Ascending aorta (tissue), 2 donors: Measurements from ENCODE around the gene SPON2. TPM values are rescaled to one million over a fixed set of nuclear protein-coding genes. Genes with fewer than 3 reads are reported as not detected.
A peak's percentile ranks its signal among the peaks of the same experiment; 100 is the strongest.

Experiments
- DNase-seq, 2 donors: peaks; one replicate each; pipeline ENCODE4 v3.0.0-alpha.2; 2019; ENCODE audit warnings: low spot score in 2 of 2
- H3K27ac ChIP-seq, 2 donors: fragments of 200-600 bp; sonication (generic); one replicate each; pipeline ENCODE4 v1.5.1; 2016 to 2017; ENCODE audit warnings: mild to moderate bottlenecking in 1 of 2
- H3K27me3 ChIP-seq: fragments of 200-600 bp; sonication (generic); one replicate; pipeline ENCODE4 v1.5.1; 2017
- H3K36me3 ChIP-seq, 2 donors: fragments of 200-600 bp; sonication (generic); one replicate each; pipeline ENCODE4 v1.5.1; 2016
- H3K4me1 ChIP-seq, 2 donors: fragments of 200-600 bp; sonication (generic); one replicate each; pipeline ENCODE4 v1.5.1; 2016 to 2017; ENCODE audit warnings: mild to moderate bottlenecking in 1 of 2
- H3K4me3 ChIP-seq, 2 donors: fragments of 200-600 bp; sonication (generic); one replicate each; pipeline ENCODE4 v1.5.1; 2016 to 2017; ENCODE audit warnings: mild to moderate bottlenecking in 1 of 2
- H3K9me3 ChIP-seq, 2 donors: fragments of 200-600 bp; sonication (generic); one replicate each; pipeline ENCODE4 v1.5.1; 2016
- CTCF ChIP-seq, 3 experiments: fragments of 200-600 bp in 2 of 3; fragments of 450-650 bp in 1 of 3; sonication (generic) in 2 of 3; IDR thresholded peaks; one replicate each; pipeline ENCODE4 v1.5.1; 2016 to 2019; ENCODE audit warnings: antibody characterized with exemption in 3 of 3, mild to moderate bottlenecking in 1 of 3, moderate library complexity in 1 of 3
- intact Hi-C: fragments of 100-400 bp; cut with DNase I; formaldehyde crosslinking; loops from one replicate; pipeline ENCODE4 v1.15.1; 2023
- total RNA-seq: library from RNA; depleted of rRNA; stranded (reverse); fragments of >200 nt; gene quantifications from one replicate; pipeline ENCODE4 v1.1.0, GENCODE V29; 2016

SPON2 gene
- total RNA-seq, 1 donor from 2014 or later, result 14.0 TPM

GRCh38 chr4:1193206-1194009, 21.0 kb upstream of the SPON2 start:
- intact Hi-C loops, result loop anchor here (2.0 to 5.0 kb wide), 5 partner anchors 17 to 261 kb away; partner anchors contain the start of genes CTBP1, GAK and TMEM175

DNA sequence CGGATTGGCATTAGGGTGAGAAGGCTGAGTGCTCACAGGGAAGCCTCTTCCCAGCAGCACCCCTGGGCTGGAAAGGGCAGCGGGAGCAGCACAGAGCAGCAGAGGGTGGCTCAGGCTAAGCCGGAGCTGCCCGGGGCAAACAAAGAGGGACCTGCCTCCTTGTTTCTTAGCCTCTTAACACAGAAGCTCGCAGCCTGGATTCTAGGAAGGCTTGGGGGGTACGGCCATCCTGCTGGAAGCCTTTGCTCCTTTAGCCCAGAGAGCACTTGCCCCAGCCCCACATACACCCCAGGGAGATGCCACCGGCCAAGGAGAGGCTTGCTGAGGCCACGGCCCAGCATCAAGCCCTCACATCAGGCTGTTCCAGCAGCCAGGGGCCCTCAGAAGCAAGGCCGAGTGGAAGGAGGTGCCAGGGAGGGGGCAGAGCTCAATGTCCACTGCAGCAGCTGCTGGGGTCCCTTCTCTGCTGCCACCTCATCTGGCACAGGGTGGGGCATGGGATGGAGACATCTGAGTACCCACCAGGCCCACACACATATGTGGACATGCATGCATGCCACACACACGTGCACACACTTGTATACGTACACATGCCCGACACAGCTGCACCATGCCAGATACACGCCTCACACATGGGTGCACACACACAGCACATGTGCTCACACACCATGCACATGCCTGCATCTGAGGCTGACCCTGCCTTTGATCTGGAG, 20.3 kb upstream of the SPON2 start:
- peak overlapping the region in 1 of 2 donors; percentile 25 for H3K4me3 ChIP-seq

More at GRCh38 chr4:1193206-1194009, 21.0 kb upstream of the SPON2 start:
- no peaks in the 10 kb centered on the region for H3K27me3 ChIP-seq
- peaks cover 18 to 23% of the 10 kb centered on the region in 2 donors for H3K4me1 ChIP-seq
- H3K36me3 ChIP-seq, result no peaks in the 10 kb centered on the region
- DNase-seq, result peak in 1 of 2 donors; percentile 59
- no peaks in the 10 kb centered on the region for H3K9me3 ChIP-seq
- TF ChIP-seq CTCF (IDR thresholded peaks at IDR 0.05), result no peak
- peak overlapping the region in 1 of 2 donors; percentile 25 for H3K4me3 ChIP-seq
- H3K27ac ChIP-seq, result peak overlapping the region; percentile 87 to 95

GRCh38 chr4:1192091-1192492, 19.7 kb upstream of the SPON2 start:
- intact Hi-C loops, result loop anchor here (2.0 to 5.0 kb wide), 5 partner anchors 19 to 260 kb away; partner anchors contain the start of genes CTBP1, GAK and TMEM175

More for the DNA sequence above, 20.3 kb upstream of the SPON2 start:
- H3K4me1 ChIP-seq, result peaks cover 18 to 23% of the 10 kb centered on the region in 2 donors
- no peaks in the 10 kb centered on the region for H3K27me3 ChIP-seq
- no peaks in the 10 kb centered on the region for H3K36me3 ChIP-seq
- no peaks in the 10 kb centered on the region for H3K9me3 ChIP-seq
- DNase-seq, result no peak
- TF ChIP-seq CTCF (IDR thresholded peaks at IDR 0.05), result no peak
- H3K27ac ChIP-seq, result peak overlapping the region; percentile 79 to 87
- intact Hi-C loops, result loop anchor here (2.0 to 5.0 kb wide), 5 partner anchors 18 to 260 kb away; partner anchors contain the start of genes CTBP1, GAK and TMEM175

GRCh38 chr4:1191621-1192020, 19.2 kb upstream of the SPON2 start:
- Histone ChIP-seq H3K36me3 (no peaks in the 10 kb centered on the region), H3K4me3 (no peak overlapping the region), H3K9me3 (no peaks in the 10 kb centered on the region), H3K27ac (peak overlapping the region; percentile 79 to 87), H3K27me3 (no peaks in the 10 kb centered on the region), H3K4me1 (peaks cover 18 to 23% of the 10 kb centered on the region in 2 donors)
- DNase-seq, result peak in 1 of 2 donors; percentile 62
- TF ChIP-seq CTCF (IDR thresholded peaks at IDR 0.05), result no peak
- intact Hi-C loops, result loop anchor here (2.0 to 5.0 kb wide), 5 partner anchors 19 to 259 kb away; partner anchors contain the start of genes CTBP1, GAK and TMEM175

More at GRCh38 chr4:1192091-1192492, 19.7 kb upstream of the SPON2 start:
- DNase-seq, result peak; percentile 76 to 94
- TF ChIP-seq CTCF (IDR thresholded peaks at IDR 0.05), result no peak
- Histone ChIP-seq H3K27ac (peak overlapping the region; percentile 79 to 87), H3K4me3 (peak overlapping the region in 1 of 2 donors; percentile 25), H3K27me3 (no peaks in the 10 kb centered on the region), H3K4me1 (peaks cover 18 to 23% of the 10 kb centered on the region in 2 donors), H3K9me3 (no peaks in the 10 kb centered on the region), H3K36me3 (no peaks in the 10 kb centered on the region)

- Histone ChIP-seq H3K36me3 (no peaks in the 10 kb centered on the region), H3K27me3 (no peaks in the 10 kb centered on the region), H3K9me3 (no peaks in the 10 kb centered on the region), H3K27ac (no peak overlapping the region), H3K4me3 (no peak overlapping the region), H3K4me1 (peaks cover 3 to 4% of the 10 kb centered on the region in 2 donors)
- intact Hi-C loops, result no loop called here
- TF ChIP-seq CTCF (IDR thresholded peaks at IDR 0.05), result no peak
- no peak for DNase-seq
Observed at GRCh38 chr4:1187182-1187581, 14.8 kb upstream of the SPON2 start.
